ENCODE results near the gene LRRC15. TPM values are rescaled to one million over a fixed set of nuclear protein-coding genes. Genes with fewer than 3 reads are reported as not detected.

Gene LRRC15
- total RNA-seq, 1 experiment from 2014 or later: not detected

- Histone ChIP-seq H3K4me3 (no peak overlapping the region), H2AFZ (no peak overlapping the region), H3K36me3 (ENCODE audit: low read depth) (no peaks in the 10 kb centered on the region), H3K4me2 (no peak overlapping the region), H4K20me1 (ENCODE audit: insufficient read depth) (no peaks in the 10 kb centered on the region), H3K9me3 (ENCODE audit: insufficient read depth, low read depth) (no peaks in the 10 kb centered on the region), H3F3A (ENCODE audit: insufficient read depth, low read depth) (no peaks in the 10 kb centered on the region), H3K27ac (no peak overlapping the region), H3K9me2 (ENCODE audit: insufficient read depth) (no peaks in the 10 kb centered on the region), H3K79me2 (ENCODE audit: low read depth) (no peaks in the 10 kb centered on the region), H3K27me3 (ENCODE audit: insufficient read depth, low read depth) (no peaks in the 10 kb centered on the region), H3K4me1 (replicated peaks; ENCODE audit: insufficient read depth) (no peaks in the 10 kb centered on the region)
- POLR2A ChIA-PET (ENCODE audit: unreplicated experiment): no interaction called here
- DNase-seq: no peak
- no TSS peak for BruUV-seq (replicated peaks)
- CTCF ChIA-PET: interaction anchor here (0.5 to 0.6 kb wide), 3 partner anchors 303 to 1265 kb away, joined by 3 to 11 read pairs (median 6); no protein-coding TSS in a partner anchor
- intact Hi-C loops (cut with micrococcal nuclease; ENCODE audit: unreplicated experiment): no loop called here
- no peak for TF ChIP-seq EZH2 (IDR thresholded peaks at IDR 0.05; ENCODE audit: low read depth)
- TF ChIP-seq, protein P1, sequence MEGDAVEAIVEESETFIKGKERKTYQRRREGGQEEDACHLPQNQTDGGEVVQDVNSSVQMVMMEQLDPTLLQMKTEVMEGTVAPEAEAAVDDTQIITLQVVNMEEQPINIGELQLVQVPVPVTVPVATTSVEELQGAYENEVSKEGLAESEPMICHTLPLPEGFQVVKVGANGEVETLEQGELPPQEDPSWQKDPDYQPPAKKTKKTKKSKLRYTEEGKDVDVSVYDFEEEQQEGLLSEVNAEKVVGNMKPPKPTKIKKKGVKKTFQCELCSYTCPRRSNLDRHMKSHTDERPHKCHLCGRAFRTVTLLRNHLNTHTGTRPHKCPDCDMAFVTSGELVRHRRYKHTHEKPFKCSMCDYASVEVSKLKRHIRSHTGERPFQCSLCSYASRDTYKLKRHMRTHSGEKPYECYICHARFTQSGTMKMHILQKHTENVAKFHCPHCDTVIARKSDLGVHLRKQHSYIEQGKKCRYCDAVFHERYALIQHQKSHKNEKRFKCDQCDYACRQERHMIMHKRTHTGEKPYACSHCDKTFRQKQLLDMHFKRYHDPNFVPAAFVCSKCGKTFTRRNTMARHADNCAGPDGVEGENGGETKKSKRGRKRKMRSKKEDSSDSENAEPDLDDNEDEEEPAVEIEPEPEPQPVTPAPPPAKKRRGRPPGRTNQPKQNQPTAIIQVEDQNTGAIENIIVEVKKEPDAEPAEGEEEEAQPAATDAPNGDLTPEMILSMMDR (conservative IDR thresholded peaks at IDR 0.05): no peak
Observed at GRCh38 chr3:194340757-194341400, 28.7 kb downstream of the LRRC15 start.

- TF ChIP-seq, protein P1 (conservative IDR thresholded peaks at IDR 0.05): no peak
- TF ChIP-seq EZH2 (IDR thresholded peaks at IDR 0.05; ENCODE audit: low read depth): no peak
- H3K36me3 ChIP-seq (ENCODE audit: low read depth): no peaks in the 10 kb centered on the region
- no peak overlapping the region for H3K4me2 ChIP-seq
- H4K20me1 ChIP-seq (ENCODE audit: insufficient read depth): no peaks in the 10 kb centered on the region
- no peaks in the 10 kb centered on the region for H3K79me2 ChIP-seq (ENCODE audit: low read depth)
- no peaks in the 10 kb centered on the region for H3K9me3 ChIP-seq (ENCODE audit: insufficient read depth, low read depth)
- H3K27me3 ChIP-seq (ENCODE audit: insufficient read depth, low read depth): no peaks in the 10 kb centered on the region
- no peaks in the 10 kb centered on the region for H3F3A ChIP-seq (ENCODE audit: insufficient read depth, low read depth)
- no peak overlapping the region for H3K27ac ChIP-seq
- intact Hi-C loops (cut with micrococcal nuclease; ENCODE audit: unreplicated experiment): loop anchor here (10.0 kb wide), 1 partner anchor 925 kb away; no protein-coding TSS in a partner anchor
- H3K4me1 ChIP-seq (replicated peaks; ENCODE audit: insufficient read depth): no peaks in the 10 kb centered on the region
- H3K9me2 ChIP-seq (ENCODE audit: insufficient read depth): no peaks in the 10 kb centered on the region
- no peak overlapping the region for H3K4me3 ChIP-seq
- no peak for DNase-seq
- ChIA-PET CTCF (no interaction called here), POLR2A (ENCODE audit: unreplicated experiment) (no interaction called here)
- no peak overlapping the region for H2AFZ ChIP-seq
- BruUV-seq (replicated peaks): no TSS peak
Observed at GRCh38 chr3:194339840-194340239, 29.7 kb downstream of the LRRC15 start.

GRCh38 chr3:194339356-194339755 is 30.2 kb downstream of the LRRC15 start:
- POLR2A ChIA-PET (ENCODE audit: unreplicated experiment): no interaction called here
- Histone ChIP-seq H3K4me1 (replicated peaks; ENCODE audit: insufficient read depth) (no peaks in the 10 kb centered on the region), H3K9me3 (ENCODE audit: insufficient read depth, low read depth) (no peaks in the 10 kb centered on the region), H2AFZ (no peak overlapping the region), H3F3A (ENCODE audit: insufficient read depth, low read depth) (no peaks in the 10 kb centered on the region), H3K4me2 (no peak overlapping the region), H3K79me2 (ENCODE audit: low read depth) (no peaks in the 10 kb centered on the region), H3K27ac (no peak overlapping the region), H3K27me3 (ENCODE audit: insufficient read depth, low read depth) (no peaks in the 10 kb centered on the region), H3K4me3 (no peak overlapping the region), H3K9me2 (ENCODE audit: insufficient read depth) (no peaks in the 10 kb centered on the region), H4K20me1 (ENCODE audit: insufficient read depth) (no peaks in the 10 kb centered on the region), H3K36me3 (ENCODE audit: low read depth) (no peaks in the 10 kb centered on the region)
- intact Hi-C loops (cut with micrococcal nuclease; ENCODE audit: unreplicated experiment): loop anchor here (10.0 kb wide), 1 partner anchor 925 kb away; no protein-coding TSS in a partner anchor
- no peak for DNase-seq
- CTCF ChIA-PET: interaction anchor here (0.7 kb wide), 1 partner anchor 235 kb away, joined by 5 read pairs; no protein-coding TSS in a partner anchor
- TF ChIP-seq, protein P1 (conservative IDR thresholded peaks at IDR 0.05): no peak; the same call in 1 of the 2 replicates
- TF ChIP-seq EZH2 (IDR thresholded peaks at IDR 0.05; ENCODE audit: low read depth): no peak
- BruUV-seq (replicated peaks): no TSS peak

Data from PC-9 (cell line).